Activated naive CD4-positive, alpha-beta T cell treated with anti-CD3 and anti-CD28 coated beads, Interleukin-2, amount 50 U/mL, for 24 hours (primary cell): Measurements from ENCODE around the gene BEST1.

Experiments used
- H3K27ac Mint-ChIP-seq: one replicate; pipeline ENCODE4 v1.8.0; 2021; ENCODE audit warnings: mild to moderate bottlenecking, mixed read lengths
- H3K27me3 Mint-ChIP-seq: one replicate; pipeline ENCODE4 v1.8.0; 2021; ENCODE audit warnings: mixed read lengths
- H3K36me3 Mint-ChIP-seq: one replicate; pipeline ENCODE4 v1.8.0; 2021; ENCODE audit warnings: mixed read lengths
- H3K4me1 Mint-ChIP-seq: one replicate; pipeline ENCODE4 v1.8.0; 2021; ENCODE audit warnings: mixed read lengths
- H3K4me3 Mint-ChIP-seq: one replicate; pipeline ENCODE4 v1.8.0; 2021; ENCODE audit warnings: mild to moderate bottlenecking, mixed read lengths
- H3K9me3 Mint-ChIP-seq: one replicate; pipeline ENCODE4 v1.8.0; 2021; ENCODE audit warnings: mixed read lengths

Gene BEST1

DNA sequence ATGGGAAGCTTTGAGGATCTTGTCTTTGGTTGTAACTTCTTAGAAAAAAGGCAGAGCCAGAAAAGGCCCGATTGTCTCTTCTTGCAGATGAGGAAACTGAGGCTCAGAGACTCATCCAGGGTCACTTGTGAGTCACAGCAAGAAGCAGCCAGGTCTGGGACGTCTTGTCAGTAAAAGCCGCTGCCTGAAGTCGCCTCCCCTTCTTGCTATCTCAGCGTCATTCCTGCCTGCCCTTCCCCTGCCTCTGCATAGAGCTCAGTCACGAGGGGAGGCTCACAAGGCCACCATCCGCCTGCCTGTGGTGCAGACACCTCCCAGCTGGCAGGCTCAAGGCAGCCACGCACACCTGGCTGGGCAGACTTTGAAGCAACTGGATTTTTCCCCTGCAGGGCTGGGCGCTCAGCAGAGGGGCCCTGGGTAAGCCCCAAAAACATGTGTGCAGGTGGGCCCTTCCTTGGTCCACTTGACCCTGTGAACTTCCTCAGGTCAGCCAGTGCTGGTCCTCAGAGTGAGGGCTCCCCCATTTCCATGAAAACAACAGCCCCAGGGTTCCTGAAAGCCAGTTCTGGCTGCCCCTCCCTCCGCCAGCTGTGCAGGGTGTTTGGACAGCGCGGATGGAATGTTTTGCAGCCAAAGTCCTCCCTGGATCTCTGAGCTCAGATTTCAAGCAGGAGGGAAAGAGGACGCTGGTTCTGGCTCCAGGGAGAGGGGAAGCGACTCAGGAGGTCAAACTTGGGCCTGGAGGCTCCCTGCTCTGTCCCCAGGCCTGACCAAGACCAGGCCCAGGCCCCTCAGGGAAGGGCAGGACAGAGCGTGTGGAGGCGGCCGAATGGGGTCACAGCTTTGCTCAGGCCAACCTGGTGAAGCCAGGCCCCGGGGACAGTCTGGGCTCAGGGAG, 26.7 kb upstream of the BEST1 start:
- H3K27ac Mint-ChIP-seq = no peak overlapping the region

GRCh38 chr11:61924064-61924455, 26.1 kb upstream of the BEST1 start:
- Mint-ChIP-seq H3K27me3 (peaks cover 7% of the 10 kb centered on the region), H3K27ac (no peak overlapping the region), H3K4me3 (no peak overlapping the region), H3K36me3 (no peaks in the 10 kb centered on the region), H3K9me3 (no peaks in the 10 kb centered on the region), H3K4me1 (no peaks in the 10 kb centered on the region)

More for the DNA sequence above, 26.7 kb upstream of the BEST1 start:
- Mint-ChIP-seq H3K4me1 (peaks cover 1% of the 10 kb centered on the region), H3K9me3 (no peaks in the 10 kb centered on the region), H3K4me3 (no peak overlapping the region), H3K27me3 (peaks cover 13% of the 10 kb centered on the region), H3K36me3 (no peaks in the 10 kb centered on the region)

GRCh38 chr11:61925736-61926135, 24.4 kb upstream of the BEST1 start:
- no peaks in the 10 kb centered on the region for H3K36me3 Mint-ChIP-seq
- no peaks in the 10 kb centered on the region for H3K27me3 Mint-ChIP-seq
- no peaks in the 10 kb centered on the region for H3K4me1 Mint-ChIP-seq

GRCh38 chr11:61926235-61926634, 23.9 kb upstream of the BEST1 start:
- Mint-ChIP-seq H3K27ac (no peak overlapping the region), H3K4me3 (no peak overlapping the region), H3K36me3 (no peaks in the 10 kb centered on the region), H3K27me3 (peaks cover 1% of the 10 kb centered on the region), H3K9me3 (no peaks in the 10 kb centered on the region), H3K4me1 (no peaks in the 10 kb centered on the region)

More at GRCh38 chr11:61925736-61926135, 24.4 kb upstream of the BEST1 start:
- Mint-ChIP-seq H3K4me3 (no peak overlapping the region), H3K27ac (no peak overlapping the region), H3K9me3 (no peaks in the 10 kb centered on the region)

- Mint-ChIP-seq H3K4me1 (no peaks in the 10 kb centered on the region), H3K36me3 (no peaks in the 10 kb centered on the region), H3K4me3 (no peak overlapping the region), H3K27ac (no peak overlapping the region), H3K9me3 (no peaks in the 10 kb centered on the region), H3K27me3 (peaks cover 2% of the 10 kb centered on the region)
Measured at GRCh38 chr11:61927501-61927900, 22.6 kb upstream of the BEST1 start.

- Mint-ChIP-seq H3K27ac (no peak overlapping the region), H3K36me3 (peaks cover 3% of the 10 kb centered on the region), H3K27me3 (peaks cover 8% of the 10 kb centered on the region), H3K4me1 (no peaks in the 10 kb centered on the region), H3K4me3 (no peak overlapping the region), H3K9me3 (peaks cover 7% of the 10 kb centered on the region)
Measured at GRCh38 chr11:61928606-61929005, 21.5 kb upstream of the BEST1 start.

- Mint-ChIP-seq H3K36me3 (peaks cover 3% of the 10 kb centered on the region), H3K4me1 (no peaks in the 10 kb centered on the region), H3K9me3 (peaks cover 9% of the 10 kb centered on the region), H3K27me3 (peaks cover 17% of the 10 kb centered on the region), H3K27ac (no peak overlapping the region), H3K4me3 (no peak overlapping the region)
Measured at GRCh38 chr11:61930933-61931332, 19.2 kb upstream of the BEST1 start.

DNA sequence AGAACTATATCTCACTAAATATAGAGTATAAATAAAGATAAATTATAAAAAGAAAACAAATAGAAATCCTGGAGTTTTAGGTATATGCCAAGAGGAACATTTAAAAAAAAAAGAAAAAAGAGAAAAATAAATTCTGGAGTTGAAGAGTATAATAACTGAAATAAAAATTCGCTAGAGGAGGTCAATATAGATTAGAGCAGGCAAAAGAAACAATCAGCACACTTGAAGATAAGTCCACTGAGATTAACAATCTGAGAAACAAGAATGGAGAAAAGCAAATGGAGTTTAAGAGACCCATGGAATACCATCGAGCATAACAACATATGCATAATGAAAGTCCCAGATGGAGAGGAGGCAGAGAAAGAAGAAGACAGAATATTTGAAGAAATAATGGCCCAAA, 14.3 kb upstream of the BEST1 start:
- peaks cover 5% of the 10 kb centered on the region for H3K36me3 Mint-ChIP-seq

GRCh38 chr11:61940466-61940865, 9.7 kb upstream of the BEST1 start:
- Mint-ChIP-seq H3K27ac (no peak overlapping the region), H3K4me3 (no peak overlapping the region), H3K9me3 (peaks cover 5% of the 10 kb centered on the region), H3K36me3 (peaks cover 3% of the 10 kb centered on the region), H3K4me1 (no peaks in the 10 kb centered on the region), H3K27me3 (peaks cover 9% of the 10 kb centered on the region)

More for the DNA sequence above, 14.3 kb upstream of the BEST1 start:
- H3K27me3 Mint-ChIP-seq = peaks cover 25% of the 10 kb centered on the region
- H3K9me3 Mint-ChIP-seq = peaks cover 11% of the 10 kb centered on the region
- H3K27ac Mint-ChIP-seq = no peak overlapping the region
- H3K4me3 Mint-ChIP-seq = no peak overlapping the region
- no peaks in the 10 kb centered on the region for H3K4me1 Mint-ChIP-seq

GRCh38 chr11:61945191-61945590, 5.0 kb upstream of the BEST1 start:
- Mint-ChIP-seq H3K4me3 (no peak overlapping the region), H3K27ac (no peak overlapping the region), H3K36me3 (no peaks in the 10 kb centered on the region), H3K27me3 (no peaks in the 10 kb centered on the region), H3K4me1 (no peaks in the 10 kb centered on the region), H3K9me3 (no peaks in the 10 kb centered on the region)

DNA sequence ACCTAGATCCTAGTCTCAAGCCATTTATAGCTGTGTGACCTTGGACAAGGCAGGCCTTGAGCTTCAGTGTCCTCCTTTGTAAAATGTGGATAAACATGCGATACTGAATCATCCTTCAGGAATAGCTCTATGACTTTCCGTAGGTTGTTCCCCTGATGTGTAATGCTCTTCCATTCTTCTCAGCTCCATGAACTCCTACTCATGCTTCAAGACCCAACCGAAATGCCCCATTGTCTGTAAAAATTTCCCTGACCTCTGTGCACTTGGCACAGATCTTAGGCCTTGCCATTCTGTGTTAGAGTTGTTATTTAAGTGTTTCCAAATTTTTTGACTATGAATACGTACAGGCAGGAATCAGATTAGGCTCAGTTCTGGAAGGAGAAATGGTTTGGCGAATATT, 3.3 kb upstream of the BEST1 start:
- H3K4me3 Mint-ChIP-seq = no peak overlapping the region
- no peaks in the 10 kb centered on the region for H3K9me3 Mint-ChIP-seq
- no peaks in the 10 kb centered on the region for H3K4me1 Mint-ChIP-seq
- no peak overlapping the region for H3K27ac Mint-ChIP-seq
- H3K36me3 Mint-ChIP-seq = no peaks in the 10 kb centered on the region
- no peaks in the 10 kb centered on the region for H3K27me3 Mint-ChIP-seq

DNA sequence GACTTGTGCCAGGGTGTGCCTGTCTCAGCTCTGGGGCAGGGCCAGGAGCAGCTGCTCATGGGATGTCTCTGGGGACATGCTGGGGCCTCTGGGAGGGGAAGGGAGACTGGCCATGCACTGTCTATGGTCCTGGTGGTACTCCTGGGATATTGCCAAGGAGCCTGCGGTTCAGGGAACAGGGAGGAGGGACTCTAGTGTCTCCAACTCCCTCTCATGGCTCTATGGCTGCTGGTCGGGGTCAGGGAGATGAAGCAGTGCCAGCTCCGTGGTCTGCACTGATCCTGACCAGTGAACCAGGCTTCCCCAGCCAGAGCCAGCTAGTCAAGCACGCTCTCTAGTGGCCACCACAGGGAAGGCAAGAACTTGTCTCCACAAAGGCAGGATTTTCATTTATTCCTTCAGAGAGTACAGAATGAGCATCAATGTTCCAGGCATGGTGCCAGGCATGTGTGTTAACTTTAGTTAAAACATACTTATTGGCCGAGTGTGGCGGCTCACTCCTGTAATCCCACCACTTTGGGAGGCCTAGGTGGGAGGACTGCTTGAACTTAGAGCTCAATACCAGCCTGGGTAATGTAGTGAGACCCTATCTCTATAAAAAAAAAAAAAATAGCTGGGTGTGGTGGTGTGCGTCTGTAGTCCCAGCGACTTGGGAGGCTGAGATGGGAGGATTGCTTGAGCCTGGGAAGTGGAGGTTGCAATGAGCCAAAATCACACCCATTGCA, 2.5 kb upstream of the BEST1 start:
- Mint-ChIP-seq H3K27ac (no peak overlapping the region), H3K36me3 (no peaks in the 10 kb centered on the region), H3K27me3 (no peaks in the 10 kb centered on the region), H3K4me3 (no peak overlapping the region), H3K4me1 (no peaks in the 10 kb centered on the region), H3K9me3 (no peaks in the 10 kb centered on the region)

GRCh38 chr11:61948505-61948904, 1.6 kb upstream of the BEST1 start:
- Mint-ChIP-seq H3K4me1 (no peaks in the 10 kb centered on the region), H3K27ac (no peak overlapping the region), H3K4me3 (no peak overlapping the region)

GRCh38 chr11:61949169-61950034, 749 bp upstream of the BEST1 start:
- no peak overlapping the region for H3K4me3 Mint-ChIP-seq
- H3K9me3 Mint-ChIP-seq = no peaks in the 10 kb centered on the region
- H3K4me1 Mint-ChIP-seq = no peaks in the 10 kb centered on the region
- no peaks in the 10 kb centered on the region for H3K36me3 Mint-ChIP-seq
- peaks cover 1% of the 10 kb centered on the region for H3K27me3 Mint-ChIP-seq
- no peak overlapping the region for H3K27ac Mint-ChIP-seq

More at GRCh38 chr11:61948505-61948904, 1.6 kb upstream of the BEST1 start:
- H3K9me3 Mint-ChIP-seq = no peaks in the 10 kb centered on the region
- no peaks in the 10 kb centered on the region for H3K36me3 Mint-ChIP-seq
- H3K27me3 Mint-ChIP-seq = no peaks in the 10 kb centered on the region

- Mint-ChIP-seq H3K4me1 (no peaks in the 10 kb centered on the region), H3K36me3 (no peaks in the 10 kb centered on the region), H3K27me3 (peaks cover 2% of the 10 kb centered on the region), H3K9me3 (no peaks in the 10 kb centered on the region), H3K4me3 (no peak overlapping the region), H3K27ac (no peak overlapping the region)
Measured at GRCh38 chr11:61951484-61952135, 1.5 kb downstream of the BEST1 start.
